LoVo (cell line): ENCODE measurements around the gene CRABP2.

Experiments
- DNase-seq: peaks from one replicate; pipeline ENCODE4 v3.0.0-alpha.2; 2016; ENCODE audit warnings: low spot score

CRABP2 gene

GRCh38 chr1:156705321-156705917 lies at the start of gene CRABP2:
CRABP2 (minus strand) TSS chr1:156705583; CDS start chr1:156705446, 137 bp downstream.
- DNase-seq = no peak

GRCh38 chr1:156754219-156754618 lies 48.8 kb upstream of the CRABP2 start:
- no peak for DNase-seq

GRCh38 chr1:156752843-156753482 lies 47.6 kb upstream of the CRABP2 start:
- DNase-seq = no peak

- DNase-seq = peak; percentile 88
Observed at GRCh38 chr1:156751757-156752481, 46.5 kb upstream of the CRABP2 start.

GRCh38 chr1:156751451-156751756 lies 46.0 kb upstream of the CRABP2 start, which contains the start of gene HDGF:
HDGF (minus strand) TSS chr1:156751675; CDS start chr1:156751429, 246 bp downstream.
- DNase-seq = no peak

GRCh38 chr1:156750711-156751450 lies 45.5 kb upstream of the CRABP2 start:
- DNase-seq = no peak

- peak; percentile 63 for DNase-seq
Observed at GRCh38 chr1:156750191-156750672, 44.8 kb upstream of the CRABP2 start.

GRCh38 chr1:156749419-156750118 lies 44.2 kb upstream of the CRABP2 start:
- peak; percentile 54 for DNase-seq

- peak; percentile 75 for DNase-seq
Observed at GRCh38 chr1:156748670-156749418, 43.5 kb upstream of the CRABP2 start.

- peak; percentile 10 for DNase-seq
Observed at GRCh38 chr1:156747742-156748669, 42.6 kb upstream of the CRABP2 start.

- peak; percentile 90 for DNase-seq
Observed at GRCh38 chr1:156746728-156747631, 41.6 kb upstream of the CRABP2 start.

- DNase-seq = no peak
Observed at GRCh38 chr1:156746406-156746727, 41.0 kb upstream of the CRABP2 start.

GRCh38 chr1:156745881-156746280 lies 40.5 kb upstream of the CRABP2 start:
- no peak for DNase-seq

GRCh38 chr1:156744786-156745419 lies 39.5 kb upstream of the CRABP2 start:
- DNase-seq = no peak

- no peak for DNase-seq
Observed at GRCh38 chr1:156744344-156744743, 39.0 kb upstream of the CRABP2 start.

GRCh38 chr1:156743367-156744302 lies 38.3 kb upstream of the CRABP2 start:
- DNase-seq = no peak

GRCh38 chr1:156742801-156743200 lies 37.4 kb upstream of the CRABP2 start:
- no peak for DNase-seq
